Urothelium cell line (cell line): Measurements from ENCODE around the gene DNAJA3.
A peak's percentile ranks its signal among the peaks of the same experiment; 100 is the strongest.

ENCODE experiments used
- DNase-seq: peaks from one replicate; pipeline ENCODE4 v3.0.0; 2011; ENCODE audit warnings: low spot score, mixed read lengths
- FAIRE-seq: peaks from 2 replicates; lab custom pipeline; 2011; peaks lifted over from hg19 to GRCh38; lab: Jason Lieb, UNC

DNAJA3 gene

DNA sequence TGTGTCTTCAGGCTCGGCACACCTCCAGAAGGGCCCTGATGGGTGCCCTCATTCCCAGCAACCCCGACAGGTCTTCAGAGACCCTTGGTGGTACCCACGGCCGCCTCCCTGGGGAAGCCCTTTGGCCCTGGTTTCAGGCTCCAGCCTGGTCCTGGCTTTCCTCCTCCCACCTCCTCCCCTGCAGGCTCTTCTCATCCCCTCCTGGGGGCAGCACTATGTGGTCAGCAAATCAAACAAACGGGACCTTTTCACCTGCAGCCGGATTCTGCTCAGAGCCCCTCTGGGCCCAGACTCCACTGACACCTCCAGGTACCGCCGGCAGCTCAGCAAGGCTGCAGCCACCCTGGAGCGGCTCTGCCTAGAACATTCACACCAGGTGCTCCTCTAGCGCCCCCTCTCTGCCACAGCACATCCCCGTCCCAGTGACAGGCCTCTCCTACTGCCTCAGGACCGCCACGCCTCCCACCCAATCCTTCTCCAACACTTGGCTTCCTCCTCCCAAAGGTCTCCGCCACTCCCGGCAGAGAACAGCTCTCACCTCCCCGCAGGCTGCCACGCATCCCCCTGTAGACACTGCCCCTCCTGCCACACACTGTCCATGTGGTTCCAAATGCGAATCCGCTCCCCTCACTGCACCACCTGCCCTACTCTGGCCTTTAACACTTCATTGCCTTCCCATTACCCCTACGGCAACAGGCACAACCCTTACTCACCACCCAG lies 21.3 kb upstream of the DNAJA3 start:
- peak; percentile 13 for FAIRE-seq
- DNase-seq, result peak; percentile 56

DNA sequence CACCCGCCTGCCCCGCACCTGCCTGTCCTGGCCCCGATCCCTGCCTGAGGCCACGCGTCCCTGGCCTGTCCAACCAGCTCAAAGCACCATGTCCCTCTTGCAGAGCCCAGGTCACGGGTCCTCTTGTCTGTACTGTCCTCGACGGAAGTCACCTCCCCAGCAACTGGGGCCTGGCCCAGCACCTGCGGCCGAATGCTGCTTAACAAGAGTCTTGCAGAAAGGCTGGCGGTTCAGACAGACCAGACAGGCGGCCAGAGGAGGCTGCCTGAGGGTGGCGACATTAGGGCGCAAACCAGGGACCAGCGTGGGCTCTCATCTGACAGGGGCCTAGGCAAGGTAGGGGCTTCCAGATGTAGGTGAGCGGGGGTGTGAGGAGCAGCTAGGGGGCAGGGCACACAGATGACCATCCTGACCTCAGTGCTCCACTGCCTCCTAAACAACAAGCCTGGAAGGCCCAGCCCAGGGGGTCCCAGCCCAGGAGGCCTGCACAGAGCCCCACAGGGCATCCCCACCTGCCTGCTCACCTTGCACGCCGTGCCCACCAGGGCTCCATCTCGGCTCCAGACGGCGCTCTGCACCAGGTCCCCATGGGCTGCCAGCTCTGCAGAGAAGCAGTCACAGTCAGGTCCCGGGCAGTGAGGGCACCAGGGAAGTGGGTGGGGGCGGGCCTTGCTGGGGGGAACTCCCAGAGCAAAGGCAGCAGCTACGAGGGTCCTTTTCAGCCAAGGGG lies 20.5 kb upstream of the DNAJA3 start:
- FAIRE-seq (no peak), DNase-seq (no peak)

GRCh38 chr16:4407543-4408322 lies 17.9 kb upstream of the DNAJA3 start:
- DNase-seq, result no peak
- no peak for FAIRE-seq

GRCh38 chr16:4408323-4408690 lies 17.4 kb upstream of the DNAJA3 start:
- no peak for FAIRE-seq

GRCh38 chr16:4409081-4409932 lies 16.4 kb upstream of the DNAJA3 start:
- no peak for DNase-seq
- FAIRE-seq, result no peak

More at GRCh38 chr16:4408323-4408690, 17.4 kb upstream of the DNAJA3 start:
- no peak for DNase-seq

GRCh38 chr16:4410335-4411075 lies 15.2 kb upstream of the DNAJA3 start:
- DNase-seq (no peak), FAIRE-seq (no peak)

- no peak for DNase-seq
- no peak for FAIRE-seq
Observed at GRCh38 chr16:4411684-4412083, 14.0 kb upstream of the DNAJA3 start.

- no peak for DNase-seq
- FAIRE-seq, result no peak
Observed at GRCh38 chr16:4412159-4412558, 13.5 kb upstream of the DNAJA3 start.

DNA sequence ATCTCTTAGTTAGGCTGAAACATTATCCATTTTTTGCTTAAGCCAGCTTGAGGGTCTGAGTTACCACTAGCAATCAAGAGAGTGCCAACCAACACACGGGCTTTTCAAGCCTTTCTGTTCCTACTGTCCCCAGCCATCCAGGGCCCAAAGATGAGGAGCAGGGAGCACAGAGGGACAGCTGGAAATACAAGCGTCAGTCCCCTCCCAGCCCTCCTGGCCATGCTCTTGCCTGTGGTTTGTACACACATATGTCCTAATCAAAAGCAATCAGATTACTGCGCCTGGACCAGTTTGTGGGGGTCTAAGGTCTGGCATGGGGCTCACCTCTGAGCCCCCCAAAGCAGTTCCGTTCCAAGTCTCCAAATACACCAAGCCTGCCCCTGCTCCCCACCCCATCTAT lies 12.8 kb upstream of the DNAJA3 start:
- FAIRE-seq (no peak), DNase-seq (no peak)

DNA sequence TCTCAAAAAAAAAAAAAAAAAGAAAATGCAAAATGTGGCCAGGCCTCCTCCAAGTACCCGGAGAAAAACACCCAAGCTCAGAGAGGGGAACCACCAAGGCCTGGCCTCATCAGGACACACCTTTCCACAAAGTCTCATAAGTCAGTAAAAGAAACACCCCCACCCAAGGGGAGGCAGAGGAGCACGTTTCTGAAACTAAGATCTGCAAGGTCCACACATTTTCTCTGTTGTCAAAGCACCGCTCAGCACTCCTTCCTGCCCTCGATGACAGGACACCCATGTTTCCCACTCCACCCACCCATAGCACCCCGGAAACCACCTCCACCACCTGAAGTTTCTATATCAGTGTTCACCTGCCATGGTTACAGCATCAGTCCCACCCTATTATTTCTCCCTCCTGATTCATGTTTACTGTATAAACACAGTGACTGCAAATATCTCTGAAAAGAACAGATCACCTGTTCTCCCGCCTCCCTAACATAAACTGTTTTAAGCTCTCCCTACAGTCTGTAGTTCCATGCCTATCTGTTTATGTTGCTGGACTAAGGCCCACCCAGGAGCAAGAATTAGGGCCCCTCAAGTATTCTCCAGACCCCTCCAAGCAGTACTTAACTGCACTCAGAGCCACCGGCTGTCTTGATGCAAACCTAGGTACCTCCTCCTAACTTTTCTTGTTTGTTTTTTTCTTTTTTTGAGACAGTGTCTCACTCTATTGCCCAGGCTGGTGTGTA lies 11.3 kb upstream of the DNAJA3 start:
- DNase-seq (no peak), FAIRE-seq (no peak)

DNA sequence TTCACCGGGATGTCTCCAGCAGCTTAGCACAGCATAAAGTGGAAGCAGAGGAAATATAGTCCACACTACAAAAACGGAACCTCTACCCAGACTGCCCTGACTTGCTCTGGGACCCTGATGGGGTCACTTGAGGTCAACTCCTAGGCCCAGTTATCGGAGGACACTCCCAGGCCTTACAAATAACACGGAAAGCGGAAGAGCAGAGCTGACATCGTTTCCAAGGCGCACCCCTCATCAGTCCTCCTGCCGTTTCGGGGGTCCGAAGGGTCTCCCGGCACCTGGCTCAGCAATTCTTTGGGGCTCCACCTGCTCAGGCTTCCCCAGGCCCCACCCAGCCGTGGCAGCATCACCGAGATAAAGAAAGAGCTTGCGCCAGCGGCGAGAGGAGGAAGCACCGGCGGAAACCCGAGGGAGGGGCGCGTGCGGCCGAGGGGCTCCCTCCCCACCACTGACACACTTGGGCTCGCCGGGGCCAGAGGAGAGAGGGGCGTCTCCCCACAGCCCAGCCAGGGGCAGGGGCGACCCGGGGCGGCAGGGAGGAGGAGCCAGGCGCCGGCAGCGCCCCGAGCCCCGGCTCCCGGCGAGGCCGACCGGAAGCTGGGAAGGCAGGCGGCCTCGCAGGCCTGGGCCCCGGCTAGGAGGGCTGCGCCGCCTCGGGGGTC lies 10.0 kb upstream of the DNAJA3 start:
- FAIRE-seq, result no peak
- DNase-seq, result peak; percentile 58

- peak; percentile 97 for FAIRE-seq
- DNase-seq, result peak; percentile 99
Observed at GRCh38 chr16:4416200-4417032, 9.3 kb upstream of the DNAJA3 start, which contains the start of gene CORO7. Gene CORO7 (minus strand): TSS chr16:4416596. CDS start chr16:4416518, 78 bp downstream.

GRCh38 chr16:4419402-4419959 lies 6.2 kb upstream of the DNAJA3 start:
- no peak for FAIRE-seq

DNA sequence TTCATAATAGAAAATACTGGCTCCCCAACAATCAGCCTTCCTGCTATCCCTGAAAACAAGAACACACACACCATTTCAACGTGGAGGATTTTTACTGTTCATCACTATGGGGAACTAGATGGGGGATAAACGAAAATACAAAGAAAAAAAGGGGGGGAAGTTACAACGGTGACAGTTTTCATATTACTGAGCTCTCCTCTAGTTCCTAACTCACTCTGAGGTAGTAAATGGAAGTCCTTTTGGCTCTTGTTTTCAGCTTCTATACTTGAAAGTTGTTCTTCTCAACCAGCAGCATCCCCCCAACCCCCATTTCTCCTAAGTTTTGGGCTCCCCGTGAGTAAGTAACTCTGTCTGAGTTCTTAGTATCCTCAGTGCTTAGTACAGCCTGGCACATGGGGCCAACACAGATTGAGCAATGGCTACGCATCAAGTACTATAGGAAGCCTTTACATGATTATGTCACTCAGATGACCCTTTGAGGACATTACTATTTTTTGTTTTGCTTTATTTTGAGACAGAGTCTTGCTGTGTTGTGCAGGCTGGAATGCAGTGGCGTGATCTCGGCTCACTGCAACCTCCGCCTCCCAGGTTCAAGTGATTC lies 5.1 kb upstream of the DNAJA3 start:
- no peak for DNase-seq

More at GRCh38 chr16:4419402-4419959, 6.2 kb upstream of the DNAJA3 start:
- DNase-seq, result no peak

GRCh38 chr16:4426021-4426684 lies 485 bp downstream of the DNAJA3 start:
- DNase-seq, result no peak
- FAIRE-seq, result no peak

More for the DNA sequence above, 5.1 kb upstream of the DNAJA3 start:
- no peak for FAIRE-seq

- FAIRE-seq, result no peak
- no peak for DNase-seq
Observed at GRCh38 chr16:4426722-4427372, 1.2 kb downstream of the DNAJA3 start.
